Measurements from ENCODE around the gene DLST.
A peak's percentile ranks its signal among the peaks of the same experiment; 100 is the strongest.

DNA sequence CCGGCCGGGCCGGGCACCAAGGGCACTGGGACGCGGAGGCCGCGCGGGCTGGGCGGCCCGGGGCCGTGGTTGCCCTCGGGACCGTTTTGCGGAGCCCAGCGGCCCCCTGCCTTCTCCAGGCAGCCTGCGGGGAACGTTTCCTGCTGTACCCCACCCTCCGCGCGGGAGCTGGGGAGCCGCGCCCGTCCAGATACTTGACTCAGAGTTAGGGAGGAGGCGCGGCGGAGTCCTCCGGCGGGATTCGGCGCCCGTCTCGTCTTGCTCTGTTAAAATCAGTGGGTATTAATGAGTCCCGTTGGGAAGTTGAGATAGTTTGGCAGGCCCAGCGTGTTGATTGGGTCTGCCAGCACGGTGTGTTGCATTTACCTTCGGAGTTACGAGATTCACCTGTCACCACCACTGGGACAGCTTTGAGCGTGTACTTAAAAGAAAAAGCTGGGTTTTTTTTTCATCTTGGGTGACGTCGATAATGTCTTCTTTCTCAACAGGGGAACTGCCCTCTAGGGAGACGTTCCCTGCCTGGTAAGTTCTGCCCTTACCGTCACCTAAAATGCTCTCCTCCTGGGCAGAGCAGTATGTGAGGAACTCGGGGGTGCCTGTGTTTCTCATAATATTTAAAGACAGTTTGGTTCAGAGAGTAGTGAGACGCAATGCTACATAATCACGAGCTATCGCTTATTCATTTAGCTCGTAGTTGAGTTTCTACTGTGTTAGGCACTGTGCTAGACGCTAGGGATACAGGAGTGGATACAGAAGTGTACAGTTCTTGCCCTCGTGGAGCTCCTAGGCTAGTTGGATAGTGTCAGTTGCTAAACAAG lies 596 bp downstream of the DLST start:
- no peak for TF ChIP-seq KLF10 (tag by site-specific recombination; IDR thresholded peaks at IDR 0.05)
- TF ChIP-seq, protein P1, sequence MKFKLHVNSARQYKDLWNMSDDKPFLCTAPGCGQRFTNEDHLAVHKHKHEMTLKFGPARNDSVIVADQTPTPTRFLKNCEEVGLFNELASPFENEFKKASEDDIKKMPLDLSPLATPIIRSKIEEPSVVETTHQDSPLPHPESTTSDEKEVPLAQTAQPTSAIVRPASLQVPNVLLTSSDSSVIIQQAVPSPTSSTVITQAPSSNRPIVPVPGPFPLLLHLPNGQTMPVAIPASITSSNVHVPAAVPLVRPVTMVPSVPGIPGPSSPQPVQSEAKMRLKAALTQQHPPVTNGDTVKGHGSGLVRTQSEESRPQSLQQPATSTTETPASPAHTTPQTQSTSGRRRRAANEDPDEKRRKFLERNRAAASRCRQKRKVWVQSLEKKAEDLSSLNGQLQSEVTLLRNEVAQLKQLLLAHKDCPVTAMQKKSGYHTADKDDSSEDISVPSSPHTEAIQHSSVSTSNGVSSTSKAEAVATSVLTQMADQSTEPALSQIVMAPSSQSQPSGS (tag by site-specific recombination; IDR thresholded peaks at IDR 0.05; ENCODE audit: low read depth): 0 out of 2 replicates have a peak, but pooled peaks have one; percentile 20
- no peak for TF ChIP-seq ZBTB8A (tag by site-specific recombination; IDR thresholded peaks at IDR 0.05)
- TF ChIP-seq, protein P2, sequence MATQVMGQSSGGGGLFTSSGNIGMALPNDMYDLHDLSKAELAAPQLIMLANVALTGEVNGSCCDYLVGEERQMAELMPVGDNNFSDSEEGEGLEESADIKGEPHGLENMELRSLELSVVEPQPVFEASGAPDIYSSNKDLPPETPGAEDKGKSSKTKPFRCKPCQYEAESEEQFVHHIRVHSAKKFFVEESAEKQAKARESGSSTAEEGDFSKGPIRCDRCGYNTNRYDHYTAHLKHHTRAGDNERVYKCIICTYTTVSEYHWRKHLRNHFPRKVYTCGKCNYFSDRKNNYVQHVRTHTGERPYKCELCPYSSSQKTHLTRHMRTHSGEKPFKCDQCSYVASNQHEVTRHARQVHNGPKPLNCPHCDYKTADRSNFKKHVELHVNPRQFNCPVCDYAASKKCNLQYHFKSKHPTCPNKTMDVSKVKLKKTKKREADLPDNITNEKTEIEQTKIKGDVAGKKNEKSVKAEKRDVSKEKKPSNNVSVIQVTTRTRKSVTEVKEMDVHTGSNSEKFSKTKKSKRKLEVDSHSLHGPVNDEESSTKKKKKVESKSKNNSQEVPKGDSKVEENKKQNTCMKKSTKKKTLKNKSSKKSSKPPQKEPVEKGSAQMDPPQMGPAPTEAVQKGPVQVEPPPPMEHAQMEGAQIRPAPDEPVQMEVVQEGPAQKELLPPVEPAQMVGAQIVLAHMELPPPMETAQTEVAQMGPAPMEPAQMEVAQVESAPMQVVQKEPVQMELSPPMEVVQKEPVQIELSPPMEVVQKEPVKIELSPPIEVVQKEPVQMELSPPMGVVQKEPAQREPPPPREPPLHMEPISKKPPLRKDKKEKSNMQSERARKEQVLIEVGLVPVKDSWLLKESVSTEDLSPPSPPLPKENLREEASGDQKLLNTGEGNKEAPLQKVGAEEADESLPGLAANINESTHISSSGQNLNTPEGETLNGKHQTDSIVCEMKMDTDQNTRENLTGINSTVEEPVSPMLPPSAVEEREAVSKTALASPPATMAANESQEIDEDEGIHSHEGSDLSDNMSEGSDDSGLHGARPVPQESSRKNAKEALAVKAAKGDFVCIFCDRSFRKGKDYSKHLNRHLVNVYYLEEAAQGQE (tag by site-specific recombination; IDR thresholded peaks at IDR 0.05): no peak
- TF ChIP-seq ZIC2 (tag by site-specific recombination; IDR thresholded peaks at IDR 0.05): peak; percentile 85
